Stimulated activated naive CD8-positive, alpha-beta T cell treated with anti-CD3 and anti-CD28 coated beads, Interleukin-15, Interleukin-2, amounts not matched to agents 100 U/mL and 50 U/mL, for 24 hours (primary cell): ENCODE data around the gene RGS10.
A peak's percentile ranks its signal among the peaks of the same experiment; 100 is the strongest.
"Not testable (repeated sequence)": the region's sequence is repeated elsewhere in the genome, so short reads cannot be mapped to it uniquely, and the experiment has no call there.

Experiments
- ATAC-seq: fragments of 150-1000 bp; cut with Tn5 transposase; one replicate; pipeline ENCODE4 v1.10.0; 2021
- DNase-seq: peaks from one replicate; pipeline ENCODE4 v3.0.0; 2021

RGS10 gene, protein sequence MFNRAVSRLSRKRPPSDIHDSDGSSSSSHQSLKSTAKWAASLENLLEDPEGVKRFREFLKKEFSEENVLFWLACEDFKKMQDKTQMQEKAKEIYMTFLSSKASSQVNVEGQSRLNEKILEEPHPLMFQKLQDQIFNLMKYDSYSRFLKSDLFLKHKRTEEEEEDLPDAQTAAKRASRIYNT

DNA sequence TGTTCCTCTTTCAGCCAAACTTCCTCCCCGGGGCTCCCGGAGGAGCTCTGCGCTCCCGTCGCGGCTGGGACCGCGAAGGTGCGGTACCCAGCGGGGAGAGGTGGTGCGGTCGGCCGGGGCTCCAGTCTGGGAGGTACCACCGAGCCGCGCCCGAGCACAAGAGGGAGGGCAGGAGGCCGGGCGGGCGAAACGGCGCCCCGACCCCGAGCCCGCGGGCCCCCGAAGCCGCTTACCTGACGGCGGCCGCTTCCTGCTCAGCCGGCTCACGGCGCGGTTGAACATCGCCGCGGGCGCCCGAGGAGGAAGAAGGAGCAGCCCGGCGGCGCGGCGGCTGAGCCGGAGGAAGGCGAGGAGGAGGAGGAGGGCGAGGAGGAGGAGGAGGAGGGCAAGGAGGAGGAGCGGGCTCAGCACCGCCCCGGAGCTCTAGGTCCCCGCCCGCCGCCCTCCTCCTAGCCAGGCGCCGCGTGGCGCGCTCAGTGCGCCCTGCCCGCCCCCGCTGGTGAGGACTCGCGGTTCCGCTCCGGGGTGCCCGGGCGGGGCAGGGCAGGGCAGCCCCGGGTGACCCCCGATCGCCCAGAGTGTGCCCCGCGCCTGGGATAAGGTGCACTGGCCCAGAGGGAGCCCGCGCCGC lies at the start of gene RGS10:
RGS10 (minus strand) TSS at position 363 of the 631 bp plus-strand sequence; CDS start at position 282, 81 bp downstream.
- ATAC-seq (peak; percentile 78), DNase-seq (peak; percentile 91)

DNA sequence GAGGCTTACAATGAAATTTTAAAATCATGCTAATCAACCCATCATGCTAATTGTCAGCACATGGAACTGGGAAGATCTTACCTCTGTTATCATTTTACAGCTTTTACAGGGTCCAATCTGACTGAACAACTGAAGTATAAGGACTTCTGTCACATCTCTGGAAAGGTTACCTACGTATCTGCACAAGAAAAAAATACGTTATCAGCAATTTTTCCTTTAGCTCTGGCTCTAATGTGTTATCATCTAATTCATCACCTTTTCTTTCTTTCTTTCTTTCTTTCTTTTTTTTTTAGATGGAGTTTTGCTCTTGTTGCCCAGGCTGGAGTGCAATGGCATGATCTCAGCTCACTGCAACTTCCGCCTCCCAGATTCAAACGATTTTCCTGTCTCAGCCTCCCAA lies 45.6 kb upstream of the RGS10 start:
- no peak for DNase-seq
- ATAC-seq = no peak

DNA sequence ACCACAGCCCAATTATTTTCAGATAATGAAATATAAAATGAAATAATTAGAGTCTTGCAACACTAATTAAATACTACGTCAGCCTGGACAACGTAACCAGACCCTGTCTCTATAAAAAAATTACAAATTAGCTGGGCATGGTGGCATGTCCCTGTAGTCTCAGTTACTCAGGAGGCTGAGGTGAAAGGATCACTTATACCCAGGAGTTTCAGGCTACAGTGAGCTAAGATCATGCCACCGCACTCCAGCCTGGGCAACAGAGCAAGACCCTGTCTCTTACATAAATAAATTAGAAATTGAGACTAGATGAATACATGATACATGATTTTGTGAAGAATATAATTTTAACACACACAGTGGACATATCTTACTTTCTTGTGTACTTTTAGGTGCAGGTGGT lies 35.8 kb upstream of the RGS10 start:
- ATAC-seq = no peak

DNA sequence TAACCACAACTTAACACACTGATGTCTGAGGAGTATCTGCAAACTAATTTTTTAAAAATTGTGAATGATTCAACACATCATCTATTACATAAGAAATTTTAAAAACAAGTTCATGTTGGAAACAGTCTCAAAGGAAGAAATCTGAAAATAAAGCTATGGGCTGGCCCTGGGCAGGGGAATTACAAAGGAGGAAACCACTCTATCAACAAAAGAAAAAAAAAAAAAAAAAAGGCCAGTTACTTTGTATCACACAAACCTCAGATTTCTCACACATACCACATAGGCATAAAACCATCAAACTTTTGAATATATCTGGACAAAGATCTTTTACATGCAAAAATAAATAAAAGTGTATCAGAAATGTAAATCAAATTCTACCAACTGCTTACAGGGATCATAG lies 33.5 kb upstream of the RGS10 start:
- no peak for ATAC-seq

More for the DNA sequence above, 35.8 kb upstream of the RGS10 start:
- no peak for DNase-seq

DNA sequence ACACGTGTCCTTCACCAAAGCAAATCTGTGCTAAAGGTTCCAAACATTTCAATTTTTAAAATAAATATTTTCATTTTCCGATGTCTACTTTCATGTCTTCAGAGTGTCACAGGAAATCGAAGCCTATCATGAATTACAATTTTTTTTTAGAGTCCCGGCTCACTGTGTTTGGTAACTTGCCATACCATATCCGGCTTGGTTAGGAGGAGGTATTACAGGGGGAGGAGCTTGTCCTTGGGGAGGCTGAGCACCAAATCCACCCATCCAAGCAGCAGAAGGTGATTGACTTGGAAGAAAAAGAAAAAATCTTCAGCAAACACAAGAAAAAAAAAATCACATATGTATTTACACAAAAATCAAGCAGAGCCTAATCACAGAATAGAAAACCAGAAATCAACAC lies 33.0 kb upstream of the RGS10 start:
- ATAC-seq = peak; percentile 49
- no peak for DNase-seq

More for the DNA sequence above, 33.5 kb upstream of the RGS10 start:
- no peak for DNase-seq

DNA sequence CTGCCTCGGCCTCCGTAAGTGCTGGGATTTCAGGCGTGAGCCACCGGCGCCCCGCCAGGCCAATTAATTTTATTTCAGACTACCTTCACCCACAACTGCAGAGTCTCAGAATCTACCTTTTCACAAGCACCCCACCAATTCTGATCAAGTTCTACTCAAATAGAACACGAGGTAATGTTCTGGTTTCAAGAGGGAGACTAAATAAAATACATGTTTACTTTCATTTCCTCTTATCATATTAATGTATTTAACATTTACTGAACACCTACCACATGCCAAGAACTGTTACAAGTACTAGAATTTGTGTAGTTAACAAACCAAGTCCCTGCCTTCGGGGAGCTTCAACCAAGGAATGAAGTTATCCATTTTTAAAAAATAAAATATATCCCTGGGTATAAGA lies 25.5 kb upstream of the RGS10 start:
- ATAC-seq = no peak

DNA sequence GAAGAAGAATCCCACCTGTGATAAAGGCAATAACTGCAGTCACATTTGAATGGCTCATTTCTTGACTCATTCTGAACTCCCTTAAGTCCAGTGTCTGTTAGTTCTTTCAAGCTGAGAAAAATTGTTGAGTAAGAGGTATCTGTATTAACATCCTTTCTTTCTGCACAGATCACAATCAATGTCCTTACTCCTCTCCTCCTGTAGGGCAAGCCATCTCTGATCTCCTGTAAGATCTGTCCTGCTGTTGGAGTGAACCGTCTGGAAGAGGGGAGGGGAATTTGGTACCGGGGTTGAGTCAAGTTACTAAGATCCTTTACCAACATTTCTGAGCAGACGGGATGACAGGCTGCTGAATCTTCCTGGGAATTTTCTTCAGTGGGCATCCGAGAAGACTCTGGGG lies 19.6 kb upstream of the RGS10 start:
- ATAC-seq = no peak
- no peak for DNase-seq

More for the DNA sequence above, 25.5 kb upstream of the RGS10 start:
- DNase-seq = no peak

DNA sequence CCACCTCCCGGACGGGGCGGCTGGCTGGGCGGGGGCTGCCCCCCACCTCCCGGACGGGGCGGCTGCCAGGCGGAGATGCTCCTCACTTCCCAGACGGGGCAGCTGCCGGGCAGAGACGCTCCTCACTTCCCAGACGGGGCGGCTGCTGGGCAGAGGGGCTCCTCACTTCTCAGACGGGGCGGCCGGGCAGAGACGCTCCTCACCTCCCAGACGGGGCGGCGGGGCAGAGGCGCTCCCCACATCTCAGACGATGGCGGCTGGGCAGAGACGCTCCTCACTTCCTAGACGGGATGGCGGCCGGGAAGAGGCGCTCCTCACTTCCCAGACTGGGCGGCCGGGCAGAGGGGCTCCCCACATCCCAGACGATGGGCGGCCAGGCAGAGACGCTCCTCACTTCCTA lies 17.0 kb upstream of the RGS10 start:
- ATAC-seq, DNase-seq: not testable (repeated sequence)

DNA sequence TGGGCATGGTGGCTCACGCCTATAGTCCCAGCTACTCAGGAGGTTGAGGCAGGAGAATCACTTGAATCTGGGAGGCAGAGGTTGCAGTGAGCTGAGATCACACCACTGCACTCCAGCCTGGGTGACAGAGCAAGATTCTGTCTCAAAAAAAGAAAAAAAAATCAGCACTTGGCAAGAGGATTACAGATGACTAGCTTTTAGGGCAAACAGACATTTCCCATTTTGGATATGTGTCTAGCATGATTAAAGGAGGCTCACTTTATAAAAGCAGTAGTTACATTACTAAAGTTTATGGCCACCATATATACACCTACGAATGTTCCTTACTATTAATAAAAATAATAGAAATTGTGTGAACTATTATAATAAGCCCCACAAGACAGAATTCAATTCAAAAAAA lies 13.6 kb upstream of the RGS10 start:
- not testable (repeated sequence) for ATAC-seq, DNase-seq

DNA sequence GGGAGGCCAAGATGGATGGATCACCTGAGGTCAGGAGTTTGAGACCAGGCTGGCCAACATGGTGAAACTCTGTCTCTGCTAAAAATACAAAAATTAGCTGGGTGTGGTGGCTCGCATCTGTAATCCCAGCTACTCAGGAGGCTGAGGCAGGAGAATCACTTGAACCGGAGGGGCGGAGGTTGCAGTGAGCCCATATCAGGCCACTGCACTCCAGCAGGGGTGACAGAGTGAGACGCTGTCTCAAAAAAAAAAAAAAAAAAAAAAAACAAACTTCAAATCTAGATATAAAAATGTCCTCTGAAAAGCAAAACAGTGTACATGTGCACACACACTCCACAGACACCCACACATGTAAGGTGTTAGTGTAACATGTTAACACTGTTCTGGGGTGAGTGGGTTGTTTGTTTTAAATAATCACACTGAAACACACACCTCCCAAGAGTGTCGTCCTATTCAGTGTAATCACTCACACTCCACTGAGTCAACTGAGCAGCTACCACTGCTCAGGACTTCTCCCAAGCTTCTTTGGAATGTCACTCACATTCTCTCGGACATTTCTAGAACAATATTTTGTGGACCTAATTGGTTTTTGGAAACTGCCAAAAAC lies 12.8 kb upstream of the RGS10 start:
- DNase-seq = no peak
- ATAC-seq = no peak

DNA sequence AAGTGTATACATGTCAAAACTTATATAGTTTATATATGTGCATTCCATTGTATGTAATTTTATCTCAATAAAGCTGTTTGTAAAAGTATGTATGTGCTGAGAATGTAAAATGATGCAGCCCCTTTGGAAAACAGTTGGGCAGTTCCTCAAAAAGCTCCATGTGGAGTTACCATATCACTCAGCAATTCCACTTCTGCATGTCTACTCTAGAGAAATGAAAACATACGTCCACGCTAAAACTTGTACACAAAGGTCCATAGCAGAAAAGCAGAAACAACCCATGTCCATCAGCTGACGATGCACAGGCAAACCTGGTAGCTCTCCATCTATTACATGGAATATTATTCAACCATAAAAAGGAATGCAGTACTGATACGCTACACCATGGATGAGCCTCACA lies 8.3 kb upstream of the RGS10 start:
- no peak for DNase-seq
- no peak for ATAC-seq

DNA sequence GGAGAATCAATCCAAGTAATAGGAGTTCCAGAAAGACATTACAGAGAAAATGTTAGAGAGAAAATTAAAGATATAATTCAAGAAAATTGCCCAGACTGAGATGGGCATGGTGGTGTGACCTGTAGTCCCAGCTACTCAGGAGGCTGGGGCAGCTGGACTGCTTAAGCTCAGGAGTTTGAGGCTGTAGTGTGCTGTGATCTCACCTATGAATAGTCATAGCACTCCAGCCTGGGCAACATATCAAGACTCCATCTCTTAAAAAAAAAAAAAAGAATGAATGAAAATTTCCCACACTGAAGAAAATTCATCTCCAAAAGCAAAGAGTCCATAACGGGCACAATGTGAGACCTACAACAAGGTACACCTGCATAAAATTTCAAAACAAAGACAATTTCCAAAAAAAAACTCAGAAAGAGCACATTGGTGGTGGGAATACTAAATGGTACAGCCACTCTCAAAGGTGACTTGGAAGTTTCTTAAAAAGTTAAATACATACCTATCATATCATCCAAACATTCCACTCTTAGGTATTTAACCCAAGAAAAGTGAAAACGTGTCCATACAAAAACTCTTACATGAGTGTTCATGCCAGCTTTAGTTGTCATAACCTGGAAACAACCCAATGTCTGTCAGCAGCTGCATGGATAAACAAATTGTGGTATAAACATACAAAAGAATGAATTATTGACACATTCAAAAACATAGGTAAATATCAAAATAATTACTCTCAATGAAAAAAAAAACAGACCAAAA lies 6.9 kb upstream of the RGS10 start:
- DNase-seq = no peak
- ATAC-seq = no peak

DNA sequence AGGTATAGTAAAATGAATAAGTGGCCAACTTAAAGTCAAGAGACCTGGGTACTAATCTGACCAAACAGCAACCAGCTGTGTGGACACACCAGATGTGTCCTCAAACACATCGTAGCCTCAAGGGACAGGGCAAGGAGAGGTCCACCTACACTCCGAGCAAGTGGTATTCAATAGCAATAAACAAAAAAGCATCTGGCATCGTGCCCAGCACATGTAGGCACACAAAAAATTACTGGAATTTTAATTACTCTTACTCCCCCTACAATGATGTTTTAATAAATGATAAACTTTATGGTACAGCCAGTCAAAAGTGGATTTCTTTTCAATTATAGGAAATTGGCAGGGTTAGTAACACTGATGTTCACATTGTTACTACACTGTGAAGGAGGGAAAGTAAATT lies 3.5 kb upstream of the RGS10 start:
- DNase-seq = no peak
- no peak for ATAC-seq

DNA sequence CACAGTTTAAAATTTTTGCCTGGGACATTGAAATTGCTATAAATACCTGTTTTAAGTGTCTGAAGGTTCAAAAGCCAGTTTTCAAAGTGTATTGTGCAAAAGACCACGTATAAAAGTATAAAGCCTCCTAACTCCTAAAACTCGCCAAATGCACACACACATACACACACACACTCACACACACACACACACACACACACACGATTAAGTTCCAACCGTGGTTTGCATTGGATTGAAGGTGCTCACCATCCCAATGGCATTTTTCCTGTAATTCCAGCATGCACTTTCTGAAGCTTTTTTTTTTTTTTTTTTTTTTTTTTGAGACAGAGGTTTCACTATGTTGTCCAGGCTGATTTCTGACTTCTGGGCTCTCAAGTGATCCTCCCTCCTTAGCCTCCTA lies 2.8 kb upstream of the RGS10 start:
- ATAC-seq = no peak
- no peak for DNase-seq

DNA sequence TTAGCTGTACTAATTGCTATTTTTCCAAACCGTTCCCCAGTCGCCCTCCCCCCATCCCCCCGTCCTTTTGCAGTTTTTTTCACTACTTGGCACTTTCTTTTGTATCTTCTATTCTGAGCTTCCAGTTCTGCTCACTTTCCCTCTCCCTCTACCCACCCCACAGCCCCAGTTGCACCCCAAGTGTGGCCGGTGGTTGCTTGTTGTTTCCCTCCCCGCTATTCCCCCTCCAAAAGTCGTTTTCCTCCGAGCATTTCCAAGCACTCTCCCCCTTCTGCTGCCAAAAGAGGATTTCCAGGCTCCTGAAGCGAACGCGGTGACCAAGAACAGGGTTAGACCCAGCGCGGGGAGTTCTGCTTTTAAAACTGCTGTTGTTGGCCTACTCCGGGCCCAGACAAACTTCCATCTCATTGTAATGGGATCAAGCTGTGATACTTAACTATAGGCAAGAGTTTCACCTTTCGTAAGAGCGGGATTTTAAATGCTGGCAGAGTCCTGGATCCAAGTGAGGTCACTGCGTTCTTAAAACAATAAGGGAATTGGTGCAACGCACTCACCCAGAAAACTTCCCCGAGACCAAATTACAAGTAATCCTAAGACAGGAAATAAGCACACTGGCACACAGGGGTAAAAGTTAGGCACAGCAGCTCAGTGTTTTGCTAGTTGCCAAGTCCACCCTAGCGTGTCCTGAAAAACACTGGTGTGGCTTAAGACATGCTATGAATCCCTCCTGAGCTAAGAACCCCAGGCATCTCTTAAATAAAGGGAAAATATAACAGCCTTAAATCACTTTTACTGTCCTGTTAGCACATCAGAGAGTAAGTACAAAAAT lies 1.5 kb upstream of the RGS10 start:
- ATAC-seq (no peak), DNase-seq (no peak)

DNA sequence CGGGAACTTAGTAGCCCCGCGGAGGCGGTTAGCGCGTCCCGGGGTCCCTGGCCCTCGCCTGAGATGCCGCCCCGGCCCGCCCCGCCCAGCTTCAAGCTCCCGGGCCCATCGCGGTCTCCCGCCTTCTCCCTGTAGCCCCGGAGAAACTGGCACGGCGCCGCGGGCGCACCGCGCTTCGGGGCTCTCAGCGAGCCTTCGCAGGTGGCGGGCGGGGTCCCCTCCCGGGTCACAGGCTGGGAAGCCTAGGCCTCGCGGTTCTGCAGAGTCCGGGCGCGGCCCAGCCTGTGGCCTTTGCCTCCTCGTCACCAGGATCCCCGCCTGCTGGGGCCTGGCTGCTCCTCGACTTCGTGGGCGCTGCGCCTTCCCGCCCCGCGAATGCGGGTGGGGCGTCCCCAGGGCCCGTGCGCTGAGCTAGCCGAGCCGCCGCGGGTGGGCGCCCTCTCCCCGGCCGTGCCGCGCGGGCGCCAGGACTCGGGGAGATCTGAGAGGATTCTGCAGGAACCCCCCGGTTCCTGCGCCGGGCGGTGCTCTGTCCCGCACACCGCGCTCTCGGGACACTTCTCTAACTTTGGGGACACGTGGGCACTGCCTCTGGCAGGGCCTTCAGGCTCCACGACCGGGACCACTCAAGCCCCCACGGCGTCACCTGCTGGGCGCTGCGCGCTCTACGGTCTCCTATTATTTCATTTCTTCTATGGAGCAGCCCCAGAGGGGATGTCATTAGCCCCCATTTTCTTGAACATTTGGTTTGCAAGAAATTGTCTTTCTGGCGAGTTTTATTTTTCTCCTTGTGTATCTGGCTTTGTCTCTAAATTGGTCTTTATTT lies 682 bp upstream of the RGS10 start:
- DNase-seq (peak; percentile 75), ATAC-seq (peak; percentile 45)

DNA sequence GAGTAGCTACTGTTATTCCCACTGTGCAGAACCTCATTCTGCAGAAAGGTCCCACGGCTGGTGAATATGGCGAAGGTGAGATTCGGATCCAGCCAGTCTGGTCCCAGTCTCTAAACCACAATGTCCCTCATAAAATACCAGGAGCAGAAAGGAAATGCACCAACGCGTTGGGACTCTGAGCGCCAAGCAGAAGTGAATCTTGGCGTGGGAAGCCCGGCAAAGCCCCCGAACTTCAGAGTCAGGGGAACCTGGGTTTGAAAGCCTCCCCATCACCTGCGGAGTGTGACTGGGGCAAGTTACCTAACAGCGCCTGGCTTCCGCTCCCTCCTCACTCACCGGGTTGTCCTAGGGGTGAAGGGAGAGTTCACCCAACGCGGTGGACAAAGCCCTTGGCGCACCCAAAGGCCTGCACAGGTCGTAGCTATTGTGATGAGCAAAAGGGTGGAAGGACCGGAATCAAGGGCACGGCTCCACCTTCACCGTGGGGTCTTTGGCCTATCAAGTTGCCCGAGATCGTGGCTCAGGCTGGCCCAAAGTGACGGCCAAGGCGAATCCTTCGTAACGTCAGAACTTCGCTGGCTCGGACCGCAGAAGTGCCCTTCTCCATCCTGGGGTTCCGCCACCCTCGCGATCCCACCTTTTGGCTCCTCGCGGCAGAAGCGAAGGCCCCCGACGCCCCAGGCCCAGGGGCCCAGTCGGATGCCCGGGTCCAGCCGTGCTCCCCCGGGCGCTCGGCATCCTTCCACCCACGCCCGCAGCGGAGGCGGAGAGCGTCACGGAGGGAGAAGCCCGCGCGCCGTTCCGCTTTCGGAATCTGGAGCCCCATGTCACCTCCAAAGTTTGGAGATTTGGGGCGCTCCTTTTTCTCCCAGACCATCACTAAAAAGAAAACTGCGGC lies 811 bp downstream of the RGS10 start:
- DNase-seq = peak; percentile 73
- ATAC-seq = no peak

DNA sequence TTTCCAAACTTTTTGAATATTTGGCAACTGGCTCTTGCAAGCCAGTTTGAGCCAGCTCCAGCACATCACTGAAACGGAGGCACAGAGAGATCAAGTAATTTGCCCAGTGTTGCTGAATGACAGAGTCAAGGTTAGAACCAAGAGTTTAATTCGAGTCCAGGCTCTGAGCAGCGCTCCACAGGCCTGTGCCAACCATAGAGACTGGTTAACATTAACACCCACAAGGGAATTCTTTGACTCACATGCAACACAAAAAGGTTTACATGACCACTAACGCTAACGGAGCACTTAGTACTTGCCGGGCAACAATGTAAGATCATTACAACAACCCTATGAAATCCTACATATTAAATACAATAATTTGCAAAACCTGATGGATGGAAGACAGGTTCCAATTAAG lies 1.5 kb downstream of the RGS10 start:
- ATAC-seq = peak; percentile 29
- DNase-seq = peak; percentile 33

DNA sequence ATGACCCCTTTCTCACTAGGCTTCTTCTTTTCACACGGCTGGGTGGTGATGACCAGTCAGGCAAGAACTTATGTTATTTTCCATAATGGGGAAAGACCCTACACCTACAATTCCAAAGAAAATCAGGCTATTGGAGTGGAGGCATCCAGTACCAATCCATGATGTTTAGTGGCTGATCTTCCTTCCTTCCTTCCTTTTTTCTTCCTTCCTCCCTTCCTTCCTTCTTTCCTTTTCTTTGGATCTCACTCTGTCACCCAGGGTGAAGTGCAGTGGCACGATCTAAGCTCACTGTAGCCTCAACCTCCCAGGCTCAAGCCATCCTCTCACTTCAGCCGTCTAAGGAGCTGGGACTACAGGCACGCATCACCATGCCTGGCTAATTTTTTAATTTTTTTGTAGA lies 2.5 kb downstream of the RGS10 start:
- ATAC-seq (no peak), DNase-seq (no peak)

DNA sequence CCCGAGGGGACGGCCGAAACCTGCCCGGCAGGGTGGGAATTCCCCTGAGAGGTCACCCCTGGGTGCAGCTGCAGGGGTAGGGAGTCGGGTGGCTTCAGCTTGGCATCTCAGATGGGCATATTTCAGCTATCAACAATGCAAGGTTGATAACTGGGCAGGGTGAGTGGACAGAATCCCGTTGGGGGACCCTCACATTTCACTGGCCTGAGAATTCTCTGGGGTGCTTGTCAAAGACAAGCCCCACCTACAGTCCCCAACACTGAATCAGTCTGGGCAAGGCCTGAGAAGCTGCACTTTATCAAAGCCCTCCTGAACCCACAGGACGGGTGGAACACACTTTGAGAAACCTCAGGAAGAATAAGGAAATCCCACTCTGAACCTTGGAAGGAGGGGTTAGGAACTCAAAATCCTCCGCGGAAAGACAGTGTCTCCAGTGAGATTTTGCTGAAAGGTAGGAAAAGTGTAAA lies 3.1 kb downstream of the RGS10 start:
- DNase-seq (peak; percentile 59), ATAC-seq (no peak)
